Upper lobe of left lung (tissue), 6 donors: Measurements from ENCODE around the gene TOR4A. TPM values are rescaled to one million over a fixed set of nuclear protein-coding genes. Genes with fewer than 3 reads are reported as not detected.
A peak's percentile ranks its signal among the peaks of the same experiment; 100 is the strongest.

Experiments used
- ATAC-seq, 2 donors: fragments of 200-7000 bp; cut with Tn5 transposase; one replicate each; pipeline ENCODE4 v1.9.1; 2022; ENCODE audit warnings: mild to moderate bottlenecking in 2 of 2, moderate library complexity in 2 of 2; ENCODE audit not compliant: low FRiP score in 2 of 2
- DNase-seq, 2 donors: peaks; one replicate each; pipeline ENCODE4 v3.0.0-alpha.2; 2019 to 2020
- H3K27ac ChIP-seq, 4 donors: fragments of 200-600 bp; sonication (generic); one replicate each; pipeline ENCODE4 v1.5.1; 2016 to 2019
- H3K27me3 ChIP-seq, 4 donors: fragments of 200-600 bp; sonication (generic); one replicate each; pipeline ENCODE4 v1.5.1; 2017 to 2019
- H3K36me3 ChIP-seq, 4 donors: fragments of 200-600 bp; sonication (generic); one replicate each; pipeline ENCODE4 v1.5.1; 2016 to 2019
- H3K4me1 ChIP-seq, 4 donors: fragments of 200-600 bp; sonication (generic); one replicate each; pipeline ENCODE4 v1.5.1; 2018 to 2019
- H3K4me3 ChIP-seq, 4 donors: fragments of 200-600 bp; sonication (generic); one replicate each; pipeline ENCODE4 v1.5.1; 2017 to 2019; ENCODE audit warnings: mild to moderate bottlenecking in 2 of 4, moderate library complexity in 1 of 4
- H3K9me3 ChIP-seq, 4 donors: fragments of 200-600 bp; sonication (generic); one replicate each; pipeline ENCODE4 v1.5.1; 2018 to 2019
- EP300 ChIP-seq, 4 donors: sonication (generic); formaldehyde crosslinking; IDR thresholded peaks; one replicate each; pipeline ENCODE4 v1.5.1; 2017; ENCODE audit warnings: antibody characterized with exemption in 4 of 4, control low read depth in 2 of 4
- POLR2A ChIP-seq, 4 donors: fragments of 450-650 bp; IDR thresholded peaks; one replicate each; pipeline ENCODE4 v1.5.1; 2016 to 2017; ENCODE audit warnings: antibody characterized with exemption in 4 of 4, mild to moderate bottlenecking in 2 of 4
- POLR2AphosphoS5 ChIP-seq, 2 donors: sonication (generic); formaldehyde crosslinking; IDR thresholded peaks; one replicate each; pipeline ENCODE4 v1.5.1; 2017; ENCODE audit warnings: antibody characterized with exemption in 2 of 2
- WGBS, 2 donors: methylation state at CpG; one replicate each; pipeline ENCODE4 v1.1.5; 2017 to 2018; 5-methylcytosine and 5-hydroxymethylcytosine counted together
- total RNA-seq, 6 donors: library from RNA; depleted of rRNA in 4 of 6; stranded (reverse); fragments of >200 nt in 4 of 6; gene quantifications; one replicate each; pipeline versions ENCODE4 v1.1.0 to v1.2.1, GENCODE V29; 2016 to 2021
- TF ChIP-seq, protein P1 (sequence below), 6 experiments: fragments of 450-650 bp in 4 of 6; fragments of 200-600 bp in 2 of 6; sonication (generic) in 2 of 6; IDR thresholded peaks; one replicate each; pipeline ENCODE4 v1.5.1; 2016 to 2019; ENCODE audit warnings: antibody characterized with exemption in 6 of 6
- donor health status: DM: no; HTN: no; CAD: no; lungs with moderate emphysema.
- donor health status: DM: no; HTN: yes; CAD: no; lungs with severe emphysema.

The TOR4A gene
- total RNA-seq, 6 donors from 2014 or later: 31.5 to 62.6 (median 39.2) TPM

GRCh38 chr9:137300567-137301080 is 23.1 kb downstream of the TOR4A start:
- H3K27ac ChIP-seq: peak overlapping the region; percentile 72 to 91 (median 80)
- H3K4me3 ChIP-seq: peak overlapping the region; percentile 56 to 67 (median 59)
- DNase-seq (no peak), ATAC-seq (no peak)
- peaks cover 0 to 24% (median 5%) of the 10 kb centered on the region in 4 donors for H3K27me3 ChIP-seq
- H3K36me3 ChIP-seq: no peaks in the 10 kb centered on the region
- TF ChIP-seq, protein P1, sequence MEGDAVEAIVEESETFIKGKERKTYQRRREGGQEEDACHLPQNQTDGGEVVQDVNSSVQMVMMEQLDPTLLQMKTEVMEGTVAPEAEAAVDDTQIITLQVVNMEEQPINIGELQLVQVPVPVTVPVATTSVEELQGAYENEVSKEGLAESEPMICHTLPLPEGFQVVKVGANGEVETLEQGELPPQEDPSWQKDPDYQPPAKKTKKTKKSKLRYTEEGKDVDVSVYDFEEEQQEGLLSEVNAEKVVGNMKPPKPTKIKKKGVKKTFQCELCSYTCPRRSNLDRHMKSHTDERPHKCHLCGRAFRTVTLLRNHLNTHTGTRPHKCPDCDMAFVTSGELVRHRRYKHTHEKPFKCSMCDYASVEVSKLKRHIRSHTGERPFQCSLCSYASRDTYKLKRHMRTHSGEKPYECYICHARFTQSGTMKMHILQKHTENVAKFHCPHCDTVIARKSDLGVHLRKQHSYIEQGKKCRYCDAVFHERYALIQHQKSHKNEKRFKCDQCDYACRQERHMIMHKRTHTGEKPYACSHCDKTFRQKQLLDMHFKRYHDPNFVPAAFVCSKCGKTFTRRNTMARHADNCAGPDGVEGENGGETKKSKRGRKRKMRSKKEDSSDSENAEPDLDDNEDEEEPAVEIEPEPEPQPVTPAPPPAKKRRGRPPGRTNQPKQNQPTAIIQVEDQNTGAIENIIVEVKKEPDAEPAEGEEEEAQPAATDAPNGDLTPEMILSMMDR (IDR thresholded peaks at IDR 0.05): no peak
- TF ChIP-seq POLR2A (IDR thresholded peaks at IDR 0.05) (no peak), EP300 (IDR thresholded peaks at IDR 0.05) (no peak), POLR2AphosphoS5 (IDR thresholded peaks at IDR 0.05) (no peak)
- 2 to 3% methylated on average over 25 of the region's 25 CpGs for WGBS, 2 donors
- H3K4me1 ChIP-seq: peaks cover 57 to 92% (median 79%) of the 10 kb centered on the region in 4 donors
- H3K9me3 ChIP-seq: no peaks in the 10 kb centered on the region

DNA sequence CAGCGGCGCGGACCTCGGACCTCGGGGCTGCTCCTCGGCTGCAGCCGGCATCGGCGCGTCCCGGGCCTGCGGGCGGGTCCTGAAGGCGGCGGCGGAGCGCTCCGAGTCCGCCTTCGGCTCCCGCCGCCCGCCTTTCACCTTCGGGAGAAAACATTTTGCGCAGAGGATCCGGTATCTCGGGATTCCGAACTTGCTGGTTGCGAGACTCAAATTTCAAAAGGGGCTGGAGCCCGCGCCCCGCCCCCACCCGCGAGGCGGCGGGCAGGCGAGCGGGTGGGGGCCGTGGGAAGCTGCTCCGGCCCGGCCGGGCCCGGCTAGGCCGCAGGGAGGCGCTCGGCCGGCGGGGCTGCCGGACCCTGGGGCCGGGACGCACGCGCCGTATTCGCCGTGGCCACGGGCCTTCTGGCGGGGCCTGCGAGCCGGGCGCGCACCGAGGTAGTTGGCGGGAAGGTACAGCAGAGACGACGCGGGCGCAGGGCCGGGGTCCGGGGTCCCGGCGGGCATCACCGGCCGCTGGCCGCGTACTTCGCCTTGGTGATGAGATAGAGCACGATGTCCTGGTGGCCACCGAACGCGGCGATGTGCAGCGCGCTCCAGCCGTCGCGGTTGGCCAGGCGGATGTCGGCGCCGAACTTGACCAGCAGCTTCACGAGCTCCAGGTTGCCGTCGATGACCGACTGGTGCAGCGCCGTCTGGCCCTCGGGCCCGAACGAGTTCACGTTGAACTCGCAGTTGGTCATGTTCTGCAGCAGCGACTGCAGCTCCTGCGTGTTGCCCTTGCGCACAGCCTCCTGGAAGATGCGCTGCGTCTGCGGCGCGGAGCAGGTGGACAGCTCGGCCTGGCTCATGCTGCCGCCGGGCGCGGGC is 23.8 kb downstream of the TOR4A start:
- TF ChIP-seq, protein P1 (IDR thresholded peaks at IDR 0.05): peak in 5 of 6 experiments; percentile 14 to 48 (median 29)
- no peak for TF ChIP-seq POLR2AphosphoS5 (IDR thresholded peaks at IDR 0.05)
- DNase-seq: peak in 1 of 2 donors; percentile 90
- no peak for ATAC-seq
- Histone ChIP-seq H3K27ac (peak overlapping the region; percentile 72 to 91 (median 80)), H3K4me3 (peak overlapping the region; percentile 56 to 67 (median 59)), H3K4me1 (peaks cover 60 to 92% (median 80%) of the 10 kb centered on the region in 4 donors), H3K9me3 (no peaks in the 10 kb centered on the region), H3K36me3 (no peaks in the 10 kb centered on the region), H3K27me3 (peaks cover 0 to 17% (median 4%) of the 10 kb centered on the region in 4 donors)
- 0 to 1% methylated on average over 4 to 62 of the region's 115 CpGs for WGBS, 2 donors

- peak in 3 of 4 donors; percentile 25 to 65 (median 47) for TF ChIP-seq POLR2A (IDR thresholded peaks at IDR 0.05)
- TF ChIP-seq POLR2AphosphoS5 (IDR thresholded peaks at IDR 0.05): peak; percentile 53 to 91
- TF ChIP-seq EP300 (IDR thresholded peaks at IDR 0.05): no peak
- TF ChIP-seq, protein P1 (IDR thresholded peaks at IDR 0.05): no peak
- H3K27ac ChIP-seq: peak within 1 kb of the TSS; percentile 79 to 91 (median 83)
- WGBS, 2 donors: 0% methylated on average over 3 of the region's 60 CpGs; no CpG with 5 or more reads in 1 of the 2 donors
- peaks cover 0 to 14% (median 1%) of the 10 kb centered on the region in 4 donors for H3K27me3 ChIP-seq
- DNase-seq: peak; percentile 89 to 98
- peak within 1 kb of the TSS; percentile 56 to 67 (median 59) for H3K4me3 ChIP-seq
- H3K9me3 ChIP-seq: no peaks in the 10 kb centered on the region
- H3K36me3 ChIP-seq: no peaks in the 10 kb centered on the region
- ATAC-seq: peak; percentile 49 to 72
- H3K4me1 ChIP-seq: peaks cover 62 to 94% (median 80%) of the 10 kb centered on the region in 4 donors
Observed at GRCh38 chr9:137302118-137302448, 24.6 kb downstream of the TOR4A start, which contains the start of gene NRARP. NRARP (minus strand) TSS chr9:137302271; CDS start chr9:137301928, 343 bp downstream.

DNA sequence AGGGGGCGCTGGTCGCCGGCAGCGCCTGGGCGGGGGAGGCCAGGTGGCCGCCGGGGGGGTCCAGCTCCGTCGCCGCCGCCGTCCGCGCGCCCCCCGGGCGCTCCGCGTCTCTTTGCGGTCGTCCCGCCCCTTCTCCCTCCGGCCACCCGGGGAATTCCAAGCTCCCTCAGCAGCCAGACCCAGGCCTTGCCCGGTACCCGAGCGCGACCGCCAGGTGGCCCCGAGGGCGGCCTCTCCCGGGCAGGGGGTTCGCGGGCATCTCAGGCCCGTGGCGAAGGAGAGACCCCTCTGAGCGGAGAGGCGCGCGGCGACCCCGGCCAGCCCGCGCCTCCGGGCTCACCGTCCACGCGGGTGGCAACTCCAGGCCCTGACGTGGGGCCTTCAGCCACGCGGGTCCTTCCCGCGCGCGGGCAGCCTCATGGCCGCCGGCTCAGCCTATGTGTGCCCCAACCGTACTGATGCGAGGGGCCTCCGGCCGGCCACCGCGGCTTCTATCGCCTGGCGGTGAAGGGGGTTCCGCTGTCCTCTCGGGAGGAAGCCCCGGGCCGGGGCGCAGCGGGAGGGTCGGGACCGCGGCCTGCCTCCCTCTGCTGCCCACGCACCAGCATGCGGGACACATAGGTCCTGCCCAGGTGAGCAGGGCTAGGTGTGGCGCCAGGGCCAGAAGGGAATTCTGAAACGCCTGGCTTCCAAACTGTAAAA is 25.1 kb downstream of the TOR4A start:
- Histone ChIP-seq H3K4me1 (peaks cover 63 to 94% (median 80%) of the 10 kb centered on the region in 4 donors), H3K36me3 (no peaks in the 10 kb centered on the region), H3K27ac (peak overlapping the region; percentile 79 to 90 (median 83)), H3K27me3 (peaks cover 0 to 14% (median 3%) of the 10 kb centered on the region in 4 donors), H3K4me3 (peak overlapping the region in 3 of 4 donors; percentile 53 to 61 (median 57)), H3K9me3 (no peaks in the 10 kb centered on the region)
- TF ChIP-seq, protein P1 (IDR thresholded peaks at IDR 0.05): peak; percentile 45 to 90 (median 75)
- TF ChIP-seq POLR2A (IDR thresholded peaks at IDR 0.05): peak in 1 of 4 donors; percentile 12
- TF ChIP-seq POLR2AphosphoS5 (IDR thresholded peaks at IDR 0.05): no peak
- TF ChIP-seq EP300 (IDR thresholded peaks at IDR 0.05): no peak
- DNase-seq (no peak), ATAC-seq (peak in 1 of 2 donors; percentile 5)
- WGBS, 2 donors: 3 to 23% methylated on average over 9 to 22 of the region's 78 CpGs
